Brain pericyte (primary cell): ENCODE data around the gene ZNRF1.
A peak's percentile ranks its signal among the peaks of the same experiment; 100 is the strongest.
"Not testable (repeated sequence)": the region's sequence is repeated elsewhere in the genome, so short reads cannot be mapped to it uniquely, and the experiment has no call there.

Source experiments
- DNase-seq: peaks from one replicate; pipeline ENCODE4 v3.0.0-alpha.2; 2012; ENCODE audit warnings: low read depth, low spot score

ZNRF1 gene

DNA sequence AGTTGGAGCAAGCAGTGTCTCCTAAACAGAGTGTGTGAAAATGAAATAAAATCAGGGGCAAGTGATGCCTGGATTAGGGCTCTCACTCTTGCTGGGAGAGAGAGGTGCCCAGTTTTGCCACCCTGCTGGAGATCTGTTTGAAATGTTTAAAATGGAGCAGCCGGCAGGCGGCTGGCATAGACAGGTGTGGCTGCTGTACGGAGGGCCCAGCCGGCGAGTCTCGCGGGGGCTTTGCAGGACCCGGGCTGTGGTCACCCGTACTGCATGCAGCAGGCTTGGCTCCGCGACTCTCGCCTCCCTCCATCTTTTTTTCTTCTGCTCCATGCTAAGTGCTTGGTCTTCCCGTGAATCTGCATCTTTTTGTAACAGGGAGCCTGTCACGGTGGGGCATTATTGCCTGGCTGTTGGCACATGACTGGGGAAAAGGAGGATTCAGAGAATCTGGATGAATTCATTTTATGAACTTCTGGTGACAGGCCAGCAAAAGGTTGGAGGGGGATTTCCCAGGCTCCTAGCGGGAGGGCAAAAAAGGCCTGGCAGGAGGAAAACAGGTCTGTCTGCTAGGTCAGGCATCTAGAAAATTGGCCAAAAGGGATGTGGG, 1.8 kb downstream of the ZNRF1 start:
- no peak for DNase-seq

DNA sequence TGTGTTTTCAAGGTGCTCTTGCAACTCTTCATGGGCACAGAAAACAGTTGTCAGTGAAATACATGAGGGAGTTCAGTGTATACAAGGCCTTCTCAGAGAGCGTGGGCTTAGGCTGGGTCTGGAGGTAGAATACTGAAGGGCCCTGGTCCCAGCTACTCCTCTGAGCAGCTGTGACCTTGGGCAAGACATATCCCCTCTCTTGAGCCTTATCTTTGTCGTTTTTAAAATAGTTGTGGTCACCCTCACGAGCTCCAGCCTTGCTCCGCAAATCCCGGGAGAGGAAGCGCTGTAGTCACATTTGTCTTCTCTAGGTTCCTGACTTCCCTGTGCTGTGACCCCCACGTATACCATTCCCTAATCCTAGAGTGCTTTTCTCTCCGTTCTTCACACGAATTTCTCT, 3.6 kb downstream of the ZNRF1 start:
- no peak for DNase-seq

DNA sequence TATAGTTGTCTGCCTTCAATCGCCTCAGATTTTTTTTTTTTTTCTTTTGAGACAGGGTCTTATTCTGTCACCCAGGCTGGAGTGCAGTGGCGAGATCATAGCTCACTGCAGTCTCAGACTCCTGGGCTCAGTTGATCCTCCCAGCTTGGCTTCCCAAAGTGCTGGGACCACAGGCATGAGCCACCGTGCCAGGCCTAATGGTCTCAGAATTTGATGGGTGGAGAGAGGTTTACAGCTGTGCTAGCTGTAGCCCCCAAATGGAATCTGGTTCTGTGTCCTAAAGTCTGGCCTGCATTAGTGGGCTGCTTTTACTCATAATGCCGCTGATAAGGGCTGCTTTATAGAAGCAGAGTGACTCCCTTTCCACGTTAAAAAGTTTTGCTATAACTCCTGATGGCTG, 5.1 kb downstream of the ZNRF1 start:
- DNase-seq: no peak

DNA sequence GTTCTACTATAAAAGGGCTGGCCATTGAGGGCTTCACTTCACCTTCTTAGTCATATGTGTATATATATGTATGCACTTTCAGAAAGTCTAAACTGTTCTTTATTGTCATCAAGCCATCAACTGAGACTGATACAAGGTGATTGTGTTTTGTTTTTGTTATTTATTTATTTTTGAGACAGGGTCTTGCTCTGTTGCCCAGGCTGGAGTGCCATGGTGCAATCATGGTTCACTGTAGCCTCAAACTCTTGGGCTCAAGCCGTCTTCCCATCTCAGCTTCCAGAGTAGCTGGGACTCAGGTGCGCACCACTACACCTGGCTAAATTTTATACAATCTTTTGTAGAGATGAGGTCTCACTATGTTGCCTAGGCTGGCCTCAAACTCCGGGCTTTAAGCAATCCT, 5.6 kb downstream of the ZNRF1 start:
- no peak for DNase-seq

DNA sequence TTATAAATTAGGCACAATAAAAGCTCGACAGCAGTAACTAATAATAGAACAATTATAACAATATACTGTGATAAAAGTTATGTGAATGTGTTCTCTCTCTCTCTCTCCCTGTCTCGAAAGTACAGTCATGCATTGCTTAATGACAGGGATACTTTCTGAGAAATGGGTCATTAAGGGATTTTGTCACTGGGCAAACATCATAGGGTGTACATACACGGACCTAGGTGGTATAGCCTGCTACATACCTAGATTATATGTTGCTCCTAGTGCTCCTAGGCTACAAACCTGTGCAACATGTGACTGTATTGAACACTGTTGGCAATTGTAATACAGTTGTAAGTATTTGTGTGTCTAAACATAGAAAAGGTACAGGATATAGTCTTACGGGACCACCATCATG, 6.9 kb downstream of the ZNRF1 start:
- DNase-seq: no peak

DNA sequence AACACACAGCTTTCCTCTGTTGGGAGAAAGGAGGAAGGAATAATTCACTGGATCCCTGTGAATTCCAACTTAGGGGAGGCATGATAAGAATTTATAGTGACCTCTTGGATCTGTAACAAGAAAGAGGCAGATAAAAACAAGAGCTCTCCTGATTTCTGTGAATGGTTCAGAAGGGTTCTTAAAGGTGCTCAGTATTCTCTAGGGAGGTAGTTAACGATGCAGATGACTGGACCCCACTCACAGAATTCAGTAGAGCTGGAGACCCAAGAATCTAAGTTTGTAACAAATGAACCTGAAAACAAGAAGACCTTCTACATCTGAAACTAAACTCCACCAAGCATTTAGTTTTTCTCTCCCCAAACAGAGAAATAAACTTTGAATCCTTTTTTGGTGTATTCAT, 8.6 kb downstream of the ZNRF1 start:
- no peak for DNase-seq

DNA sequence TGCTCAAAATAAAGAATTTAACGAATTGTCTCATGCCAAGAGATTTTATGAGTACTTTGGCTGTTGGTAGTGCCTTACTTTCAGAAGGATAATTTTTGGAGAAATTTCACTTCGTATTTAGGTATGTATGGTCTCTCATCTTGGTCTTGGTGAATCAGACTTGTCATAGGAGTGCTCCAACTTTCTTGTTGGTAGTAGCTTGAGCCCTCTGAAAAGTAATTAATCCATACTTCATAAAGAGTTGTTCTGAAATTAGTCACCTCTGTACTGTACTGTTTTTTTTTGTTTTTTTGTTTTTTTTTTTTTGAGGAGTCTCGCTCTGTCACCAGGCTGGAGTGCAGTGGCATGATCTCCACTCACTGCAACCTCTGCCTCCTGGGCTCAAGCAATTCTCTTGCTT, 11.6 kb downstream of the ZNRF1 start:
- no peak for DNase-seq

DNA sequence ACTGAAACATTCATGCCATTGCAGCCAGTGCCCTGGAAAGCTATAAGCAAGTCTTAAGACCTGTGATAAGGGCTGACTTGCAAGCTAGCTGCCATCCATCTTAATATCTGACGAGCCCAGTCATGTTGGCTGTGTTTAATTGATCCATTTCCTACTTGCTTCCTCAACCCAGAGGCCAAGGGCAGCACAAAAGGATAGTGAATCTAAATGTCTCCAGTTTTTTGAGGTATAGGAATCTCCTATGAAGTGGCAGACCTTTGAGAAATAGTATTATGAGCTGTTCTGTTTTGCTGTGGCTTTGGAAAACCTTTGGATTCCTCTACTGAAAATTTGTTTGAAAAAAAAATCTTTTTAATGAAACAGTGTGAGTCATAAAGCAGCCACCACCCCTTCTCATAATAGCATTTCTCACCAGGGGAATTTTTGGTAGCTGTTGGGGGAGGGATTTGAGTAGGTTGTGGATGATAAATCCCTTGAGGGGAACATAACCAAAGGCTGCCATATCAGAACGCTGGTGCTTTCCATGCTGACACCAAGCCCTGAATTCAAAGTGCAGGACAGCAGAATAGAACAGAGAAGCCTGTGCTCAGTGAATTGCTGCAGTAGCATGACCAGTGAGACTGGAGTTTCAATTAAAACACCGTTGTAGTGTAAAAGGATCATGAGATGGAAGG, 12.9 kb downstream of the ZNRF1 start:
- no peak for DNase-seq

DNA sequence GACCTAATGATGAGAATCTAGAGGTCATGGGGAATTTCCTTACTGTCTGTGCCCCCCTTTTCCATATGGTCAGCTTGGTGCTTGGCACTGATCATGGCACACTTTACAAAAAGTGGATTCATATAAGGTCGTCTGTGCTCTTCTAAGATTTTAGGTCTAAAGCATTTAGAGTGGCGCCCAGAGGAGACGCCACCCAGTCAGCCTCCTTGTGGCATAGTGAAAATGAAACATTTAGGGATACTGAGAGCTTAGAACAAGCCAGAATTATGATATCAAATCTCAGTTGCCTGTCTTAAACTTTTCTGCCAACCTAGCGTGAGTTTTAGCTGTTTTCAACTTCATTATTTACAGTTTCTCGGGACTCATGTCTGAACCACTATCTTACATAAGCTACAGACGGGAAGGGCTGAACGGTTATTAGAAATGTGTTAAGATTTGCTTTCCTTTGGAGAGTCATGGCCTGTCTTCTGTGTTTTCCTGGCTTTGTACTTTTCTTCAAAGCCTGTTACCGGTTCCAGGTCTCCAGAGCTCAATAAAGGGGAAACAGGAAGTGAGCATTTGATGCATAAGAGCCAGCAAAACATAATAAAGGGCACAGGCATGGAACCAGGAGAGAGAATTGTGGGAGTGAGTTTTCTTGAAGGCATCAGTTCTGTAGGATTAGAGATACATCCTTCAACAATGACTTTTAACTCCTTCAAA, 13.7 kb downstream of the ZNRF1 start:
- DNase-seq: no peak

DNA sequence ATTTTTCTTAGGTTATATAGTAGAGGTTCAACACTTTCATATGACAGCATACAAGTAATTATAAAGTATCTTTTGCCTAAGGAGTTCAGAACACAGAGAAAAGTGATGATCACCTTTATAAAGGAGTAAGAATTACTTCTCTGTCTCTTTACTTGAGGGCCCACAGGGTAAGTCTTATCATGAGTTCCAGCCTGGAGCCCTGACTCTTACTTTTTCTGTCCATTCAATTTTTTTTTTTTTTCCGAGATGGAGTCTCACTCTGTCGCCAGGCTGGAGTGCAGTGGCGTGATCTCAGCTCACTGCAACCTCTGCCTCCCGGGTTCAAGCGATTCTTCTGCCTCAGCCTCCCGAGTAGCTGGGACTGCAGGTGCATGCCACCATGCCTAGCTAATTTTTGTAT, 14.3 kb downstream of the ZNRF1 start:
- not testable (repeated sequence) for DNase-seq

DNA sequence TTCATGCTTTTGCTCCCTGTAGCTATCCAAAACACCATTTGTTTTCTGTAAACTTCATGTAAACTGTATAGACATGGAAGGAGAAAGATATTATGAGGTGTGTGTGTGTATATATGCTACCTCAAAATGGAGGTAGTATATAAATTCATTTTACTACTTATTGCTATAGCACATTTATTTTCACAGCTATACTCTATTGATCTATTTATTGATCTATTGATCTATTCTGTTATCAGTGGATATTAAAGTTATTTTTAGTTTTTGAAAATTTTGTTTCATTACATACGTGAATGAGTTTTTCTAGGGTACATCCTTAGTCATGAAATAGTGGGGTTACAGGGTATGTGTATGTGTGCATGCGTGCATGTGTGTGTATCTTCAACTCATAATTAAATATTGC, 15.5 kb downstream of the ZNRF1 start:
- DNase-seq: no peak

DNA sequence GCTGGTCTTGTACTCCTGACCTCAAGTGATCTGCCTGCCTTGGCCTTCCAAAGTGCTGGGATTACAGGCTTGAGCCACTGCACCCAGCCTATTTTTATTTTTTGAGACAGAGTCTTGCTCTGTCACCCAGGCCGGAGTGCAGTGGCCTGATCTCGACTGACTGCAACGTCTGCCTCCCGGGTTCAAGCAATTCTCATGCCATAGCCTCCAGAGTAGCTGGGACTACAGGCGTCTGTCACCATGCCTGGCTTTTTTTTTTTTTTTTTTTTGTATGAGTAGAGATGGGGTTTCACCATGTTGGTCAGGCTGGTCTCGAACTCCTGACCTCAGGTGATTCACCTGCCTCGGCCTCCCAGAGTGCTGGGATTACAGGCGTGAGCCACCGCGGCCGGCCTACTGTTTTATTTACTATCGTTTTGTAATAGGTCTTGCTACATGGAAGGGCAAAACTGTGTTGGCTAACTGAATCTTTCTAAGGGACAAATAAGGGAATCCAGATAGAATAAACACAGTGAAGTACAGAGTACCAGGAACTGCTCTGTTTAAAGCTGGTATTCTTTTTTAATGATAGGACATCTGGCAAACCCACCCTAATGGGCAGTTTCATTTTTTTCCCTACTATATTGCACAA, 17.7 kb downstream of the ZNRF1 start:
- DNase-seq: not testable (repeated sequence)

DNA sequence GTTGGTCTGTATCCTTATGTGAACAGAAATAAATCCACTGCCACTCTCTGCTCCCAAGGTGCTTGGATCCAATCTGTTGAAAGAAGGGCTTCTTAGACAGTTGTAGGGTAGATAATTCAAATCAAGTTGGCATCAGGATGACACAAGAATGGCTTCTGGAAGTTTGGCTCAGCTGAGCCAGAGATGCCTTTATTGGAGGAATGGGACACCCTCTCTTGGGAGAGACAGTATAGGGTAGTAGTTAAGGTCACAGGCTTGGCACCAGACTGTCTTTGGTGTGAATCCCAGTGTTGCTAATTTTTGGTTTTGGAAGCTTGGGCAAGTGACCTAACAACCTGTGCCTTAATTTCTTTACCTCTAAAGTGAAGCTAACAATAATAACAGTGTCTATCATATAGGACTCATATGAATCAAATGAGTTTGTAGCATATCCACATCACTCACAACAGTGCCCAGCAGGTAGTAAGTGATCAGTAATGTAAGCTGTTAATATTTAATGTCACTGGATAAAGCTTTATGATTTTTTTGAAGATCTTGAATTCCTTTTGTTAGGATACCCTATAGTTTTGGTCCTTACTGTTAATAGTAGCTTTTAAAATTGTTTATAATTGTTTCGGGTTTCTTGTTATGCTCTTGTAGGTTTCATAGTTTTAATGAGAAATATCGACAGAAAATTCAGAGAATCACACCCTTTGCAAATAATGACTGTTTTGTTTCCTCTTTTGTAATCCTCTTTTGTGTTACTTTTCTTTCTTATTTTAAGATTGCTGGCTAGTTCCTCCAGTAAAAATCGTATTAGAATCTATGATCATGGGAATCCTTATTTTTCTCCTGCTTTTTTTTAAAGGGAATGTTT, 19.1 kb downstream of the ZNRF1 start:
- DNase-seq: no peak

DNA sequence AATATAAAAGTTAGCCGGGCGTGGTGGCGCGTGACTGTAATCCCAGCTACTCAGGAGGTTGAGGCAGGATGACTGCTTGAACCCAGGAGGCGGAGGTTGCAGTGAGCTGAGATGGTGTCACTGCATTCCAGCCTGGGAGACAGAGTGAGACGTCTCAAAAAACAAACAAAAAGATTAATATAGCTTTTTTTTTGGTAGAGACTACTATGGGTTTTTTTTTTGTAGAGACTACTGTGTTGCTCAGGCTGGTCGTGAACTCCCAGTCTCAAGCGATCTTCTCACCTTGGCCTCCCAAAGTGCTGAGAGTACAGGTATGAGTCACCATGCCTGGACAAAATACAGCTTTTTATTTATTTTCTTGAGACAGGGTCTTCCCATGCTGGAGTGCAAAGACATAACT, 20.2 kb downstream of the ZNRF1 start:
- DNase-seq: no peak

DNA sequence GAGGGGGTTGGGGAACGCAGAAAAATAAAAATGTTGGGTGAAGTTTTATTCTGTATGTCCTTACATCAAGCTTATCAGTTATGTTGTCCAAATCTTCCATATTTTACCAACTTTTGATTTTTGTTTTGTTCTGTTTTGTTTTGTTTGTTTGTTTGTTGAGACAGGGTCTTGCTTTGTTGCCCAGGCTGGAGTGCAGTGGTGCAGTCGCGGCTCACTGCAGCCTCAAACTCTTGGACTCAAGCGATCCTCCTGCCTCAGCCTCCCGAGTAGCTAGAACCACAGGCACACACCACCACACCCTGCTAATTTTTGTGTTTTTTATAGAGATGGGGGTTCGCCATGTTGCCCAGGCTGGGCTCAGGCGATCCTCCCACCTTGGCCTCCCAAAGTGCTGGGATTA, 20.8 kb downstream of the ZNRF1 start:
- no peak for DNase-seq

DNA sequence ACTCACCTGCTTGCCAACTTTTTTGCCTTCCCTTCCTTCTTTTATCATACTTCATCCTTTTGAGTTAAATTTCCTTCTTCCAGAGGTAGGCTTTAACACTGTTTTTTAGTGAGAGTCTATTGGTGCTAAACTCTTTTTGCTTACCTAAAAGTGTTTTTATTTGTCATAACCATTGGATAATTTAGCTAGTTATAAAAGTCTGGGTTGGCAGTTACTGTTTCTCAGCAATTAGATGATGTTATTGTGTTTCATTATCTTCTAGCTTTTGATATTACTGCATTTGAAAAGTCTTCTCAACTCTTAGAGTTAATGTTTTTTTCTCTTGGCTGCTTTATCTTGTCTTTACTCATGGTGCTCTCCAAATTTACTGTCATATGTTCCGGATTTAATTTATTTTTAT, 22.6 kb downstream of the ZNRF1 start:
- DNase-seq: no peak

DNA sequence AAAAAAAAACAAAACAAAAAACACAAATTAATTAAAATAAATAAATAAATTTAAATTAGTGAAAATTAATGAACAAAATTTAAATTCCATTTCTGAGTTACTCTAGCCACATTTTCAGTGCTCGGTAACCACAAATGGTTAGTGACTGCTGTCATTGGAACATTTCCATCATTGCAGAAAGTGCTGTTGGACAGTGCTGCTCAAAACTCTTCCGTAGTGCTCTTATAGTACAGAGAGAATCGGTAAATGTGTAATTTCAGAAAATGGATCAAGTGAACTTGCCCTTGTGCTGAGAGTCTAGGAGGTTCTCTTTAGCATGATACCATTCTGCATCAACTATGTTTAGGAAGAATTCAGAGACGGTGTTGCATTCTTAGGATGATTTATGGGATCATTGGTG, 23.7 kb downstream of the ZNRF1 start:
- DNase-seq: no peak

DNA sequence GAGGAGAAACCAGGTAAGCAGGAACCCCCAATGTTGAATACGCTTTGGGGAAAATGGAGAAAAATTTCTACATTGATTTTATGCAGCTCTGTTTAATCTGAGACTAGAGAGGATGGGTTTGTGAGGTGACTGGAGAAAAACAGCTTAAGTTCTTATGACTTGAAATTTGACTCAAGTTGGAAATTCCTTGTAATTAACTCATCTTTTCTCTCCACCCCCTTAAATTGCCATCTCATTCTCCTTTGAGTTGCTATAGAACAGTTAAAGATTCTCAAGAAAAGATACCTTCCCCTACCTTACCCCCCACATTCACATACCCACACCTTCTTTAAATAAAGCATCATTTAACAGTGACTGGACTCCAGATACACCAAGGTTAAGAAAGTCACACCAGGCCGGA, 24.2 kb downstream of the ZNRF1 start:
- no peak for DNase-seq

DNA sequence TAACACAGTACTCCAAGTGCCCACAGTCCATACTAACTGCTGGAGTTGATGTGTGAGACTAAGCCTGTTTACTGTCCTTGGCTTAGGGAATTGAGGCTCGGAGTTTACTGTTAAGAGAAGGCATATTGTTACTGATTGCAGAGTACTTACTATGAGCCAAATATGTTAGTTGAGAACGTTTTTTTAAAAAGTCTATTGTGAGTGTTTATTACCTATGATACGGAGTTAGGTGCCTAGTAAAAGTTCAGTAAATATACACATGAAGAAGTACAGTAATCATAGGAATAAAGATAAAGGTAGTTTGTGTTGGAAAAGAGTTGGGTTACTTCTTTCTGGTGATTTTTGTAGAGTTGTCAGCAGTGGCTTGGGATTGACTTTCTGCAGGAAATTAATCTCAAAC, 25.4 kb downstream of the ZNRF1 start:
- DNase-seq: no peak

DNA sequence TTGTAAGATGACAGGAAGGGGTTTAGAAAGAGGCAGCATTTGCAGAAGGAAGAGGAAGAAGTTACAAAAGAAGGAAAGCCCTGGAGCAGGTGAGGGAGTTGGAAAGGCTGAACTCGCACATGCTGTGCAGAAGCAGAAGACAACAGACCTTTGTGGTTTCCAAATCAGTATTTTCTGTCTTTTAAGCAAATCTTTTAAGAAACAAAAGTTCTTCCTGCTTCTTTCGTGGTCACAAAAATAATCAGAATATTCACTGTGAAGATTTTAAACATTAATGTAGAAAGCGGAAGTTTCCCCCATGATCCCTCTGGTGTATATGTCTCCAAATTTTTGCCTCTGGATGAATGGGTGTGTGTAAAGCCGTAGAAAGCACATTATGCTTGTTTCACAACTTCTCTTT, 25.8 kb downstream of the ZNRF1 start:
- DNase-seq: no peak

DNA sequence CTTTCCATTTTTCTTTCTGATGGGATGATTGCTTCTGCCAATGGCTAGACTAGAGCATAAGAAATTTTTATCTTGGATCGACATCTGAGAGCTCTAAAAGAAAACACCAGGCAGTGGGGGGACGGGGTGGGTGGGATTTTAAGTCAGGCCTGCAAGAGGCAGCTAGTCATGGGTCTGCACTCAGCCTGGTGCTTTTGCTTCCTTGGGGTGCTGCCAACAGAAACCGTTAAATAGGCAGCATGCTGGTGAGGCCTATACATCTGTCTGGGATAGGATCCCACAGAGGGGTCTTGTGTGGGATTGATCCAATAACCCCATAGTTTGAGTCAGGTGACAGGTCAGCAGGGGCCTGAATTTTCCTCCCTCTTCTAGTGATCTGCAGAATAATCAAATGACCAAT, 26.9 kb downstream of the ZNRF1 start:
- peak; percentile 55 for DNase-seq
